Osteoblast (primary cell): ENCODE measurements around the gene VRTN. TPM values are rescaled to one million over a fixed set of nuclear protein-coding genes. Genes with fewer than 3 reads are reported as not detected.

Experiments
- DNase-seq: peaks from one replicate; pipeline ENCODE4 v3.0.0; 2011; ENCODE audit warnings: low spot score, mixed read lengths; ENCODE audit not compliant: insufficient read length; ENCODE audit errors: missing footprints
- H2AFZ ChIP-seq: 2 replicates; pipeline ENCODE4 v1.6.0; 2011; ENCODE audit warnings: mild to moderate bottlenecking, low read length
- H3K27ac ChIP-seq: 2 replicates; pipeline ENCODE4 v1.5.1; 2011; ENCODE audit warnings: mild to moderate bottlenecking, low read depth, low read length, moderate library complexity
- H3K27me3 ChIP-seq: 2 replicates; pipeline ENCODE4 v1.6.0; 2012; ENCODE audit warnings: mild to moderate bottlenecking, control low read depth, inconsistent platforms, low read length, moderate library complexity; ENCODE audit not compliant: insufficient read depth
- H3K36me3 ChIP-seq: 2 replicates; pipeline ENCODE4 v1.5.1; 2011; ENCODE audit warnings: mild to moderate bottlenecking, low read length, control low read depth, moderate library complexity; ENCODE audit not compliant: insufficient read depth
- H3K4me1 ChIP-seq: 2 replicates; pipeline ENCODE4 v1.5.1; 2011; ENCODE audit warnings: mild to moderate bottlenecking, low read length, control low read depth, moderate library complexity; ENCODE audit not compliant: insufficient read depth
- H3K4me2 ChIP-seq: 2 replicates; pipeline ENCODE4 v1.6.0; 2011; ENCODE audit warnings: mild to moderate bottlenecking, low read length; ENCODE audit not compliant: insufficient read depth
- H3K4me3 ChIP-seq: fragments of 200-600 bp; sonication (generic); 3 replicates; pipeline ENCODE4 v1.5.1; 2012; ENCODE audit warnings: mild to moderate bottlenecking, low read length, inconsistent platforms; ENCODE audit not compliant: insufficient read depth
- H3K79me2 ChIP-seq: 2 replicates; pipeline ENCODE4 v1.6.0; 2012; ENCODE audit warnings: mild to moderate bottlenecking, low read length, control low read depth, inconsistent platforms; ENCODE audit not compliant: insufficient read depth
- H3K9me3 ChIP-seq: 2 replicates; pipeline ENCODE4 v1.5.1; 2011; ENCODE audit warnings: low read depth, low read length, control low read depth
- H4K20me1 ChIP-seq: 2 replicates; pipeline ENCODE4 v1.6.0; 2012; ENCODE audit warnings: mild to moderate bottlenecking, low read length, control low read depth; ENCODE audit not compliant: insufficient read depth
- CTCF ChIP-seq: IDR thresholded peaks from 2 replicates; pipeline ENCODE4 v1.5.1; 2011; ENCODE audit warnings: mild to moderate bottlenecking, low read depth, low read length, moderate library complexity; ENCODE audit errors: extremely low read depth
- total RNA-seq: library from RNA; depleted of rRNA; stranded (reverse); fragments of >200 nt; gene quantifications from 2 replicates; pipeline ENCODE4 v1.2.3, GENCODE V29; 2012

VRTN gene
- total RNA-seq, 1 donor, result not detected

- Histone ChIP-seq H3K27me3 (peaks cover 23% of the 10 kb centered on the region), H3K79me2 (no peaks in the 10 kb centered on the region), H3K27ac (no peak overlapping the region), H3K4me2 (no peak overlapping the region), H3K4me3 (no peak overlapping the region), H3K4me1 (no peaks in the 10 kb centered on the region), H2AFZ (no peak overlapping the region), H3K9me3 (no peaks in the 10 kb centered on the region), H3K36me3 (no peaks in the 10 kb centered on the region), H4K20me1 (no peaks in the 10 kb centered on the region)
- no peak for DNase-seq
- no peak for TF ChIP-seq CTCF
Observed at GRCh38 chr14:74403619-74404417, 55.5 kb downstream of the VRTN start.

- DNase-seq, result no peak
- Histone ChIP-seq H3K79me2 (no peaks in the 10 kb centered on the region), H4K20me1 (no peaks in the 10 kb centered on the region), H3K4me3 (no peak overlapping the region), H3K4me1 (no peaks in the 10 kb centered on the region), H2AFZ (no peak overlapping the region), H3K9me3 (no peaks in the 10 kb centered on the region), H3K4me2 (no peak overlapping the region), H3K36me3 (no peaks in the 10 kb centered on the region), H3K27ac (no peak overlapping the region), H3K27me3 (peaks cover 23% of the 10 kb centered on the region)
- TF ChIP-seq CTCF, result no peak
Observed at GRCh38 chr14:74404435-74404834, 56.2 kb downstream of the VRTN start.

DNA sequence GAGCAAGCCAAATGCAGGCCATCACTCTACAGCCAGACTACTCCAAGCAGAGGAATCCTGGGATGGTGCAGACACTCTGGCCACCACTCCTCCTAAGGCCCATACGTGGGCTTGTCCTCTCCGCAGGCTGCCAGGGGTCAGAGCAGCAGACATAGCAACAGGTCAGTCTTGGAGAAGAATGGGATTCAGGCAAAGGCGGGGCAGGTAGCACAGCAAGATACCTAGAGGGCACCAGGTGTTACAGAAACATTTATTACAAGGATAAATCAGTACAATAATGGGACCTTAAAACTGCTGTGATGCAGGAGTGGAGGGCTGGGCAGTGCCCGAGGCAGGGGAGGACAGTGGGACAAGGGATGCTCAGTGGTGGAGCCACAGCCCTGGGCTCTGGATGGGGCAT lies 57.4 kb downstream of the VRTN start:
- no peak for DNase-seq
- Histone ChIP-seq H3K36me3 (no peaks in the 10 kb centered on the region), H3K27me3 (peaks cover 18% of the 10 kb centered on the region), H3K9me3 (no peaks in the 10 kb centered on the region), H3K27ac (no peak overlapping the region), H3K4me2 (no peak overlapping the region), H3K4me3 (no peak overlapping the region), H4K20me1 (no peaks in the 10 kb centered on the region), H2AFZ (no peak overlapping the region), H3K79me2 (no peaks in the 10 kb centered on the region), H3K4me1 (no peaks in the 10 kb centered on the region)
- no peak for TF ChIP-seq CTCF

DNA sequence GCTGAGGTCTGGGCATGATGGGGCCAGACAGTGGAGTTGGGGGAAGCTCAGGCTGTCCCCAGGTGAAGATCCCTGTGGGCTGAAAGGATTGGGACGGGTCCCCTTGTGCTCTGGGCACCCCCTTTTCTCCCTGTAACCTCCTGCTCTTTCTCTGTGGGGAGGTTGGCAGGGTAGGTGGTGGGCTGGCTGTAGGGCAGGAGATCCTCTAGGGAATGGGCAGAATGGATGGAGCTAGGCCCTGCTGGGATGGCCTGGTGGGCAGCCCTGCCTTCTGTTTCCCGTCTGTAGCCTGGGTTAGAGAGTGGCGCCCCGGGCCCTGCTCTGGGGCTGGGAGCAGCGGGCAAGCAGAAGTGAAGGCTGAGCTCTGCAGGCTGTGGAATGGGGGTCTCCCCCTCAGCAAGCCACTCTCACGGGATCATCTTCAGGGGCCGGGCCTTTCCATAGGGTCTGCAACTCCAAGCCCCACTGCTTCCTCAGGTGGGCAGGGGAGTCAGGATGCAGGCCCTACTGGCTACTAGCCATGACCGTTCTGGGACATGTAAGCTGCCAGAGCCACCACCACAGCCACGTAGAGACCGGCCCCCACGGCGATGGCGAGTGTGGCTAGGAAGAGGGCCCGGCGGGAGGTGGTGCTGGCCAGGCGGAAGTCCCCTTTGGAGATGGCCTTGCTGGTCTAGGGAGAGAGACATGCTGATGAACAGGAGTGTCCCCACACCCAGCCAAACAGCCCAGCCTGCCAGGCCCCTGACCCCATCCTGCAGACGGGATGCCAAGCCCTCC lies 58.9 kb downstream of the VRTN start:
- Histone ChIP-seq H3K79me2 (no peaks in the 10 kb centered on the region), H3K27ac (no peak overlapping the region), H3K4me1 (no peaks in the 10 kb centered on the region), H3K4me3 (no peak overlapping the region), H4K20me1 (no peaks in the 10 kb centered on the region), H3K9me3 (no peaks in the 10 kb centered on the region), H3K4me2 (no peak overlapping the region), H3K27me3 (peaks cover 7% of the 10 kb centered on the region), H2AFZ (no peak overlapping the region), H3K36me3 (no peaks in the 10 kb centered on the region)
- no peak for TF ChIP-seq CTCF
- no peak for DNase-seq
